Peyer's patch (tissue), 4 donors: ENCODE results near the gene LMTK2. TPM values are rescaled to one million over a fixed set of nuclear protein-coding genes. Genes with fewer than 3 reads are reported as not detected.
"Not testable (repeated sequence)": the region's sequence is repeated elsewhere in the genome, so short reads cannot be mapped to it uniquely, and the experiment has no call there.

Experiments
- DNase-seq, 3 donors: peaks; one replicate each; pipeline ENCODE4 v3.0.0-alpha.2; 2017 to 2019
- H3K27ac ChIP-seq, 4 donors: fragments of 200-600 bp; sonication (generic); one replicate each; pipeline ENCODE4 v1.5.1; 2016 to 2019
- H3K27me3 ChIP-seq, 2 donors: fragments of 200-600 bp; sonication (generic); one replicate each; pipeline ENCODE4 v1.5.1; 2019
- H3K36me3 ChIP-seq, 3 donors: fragments of 200-600 bp; sonication (generic); one replicate each; pipeline ENCODE4 v1.5.1; 2016 to 2019
- H3K4me1 ChIP-seq, 4 donors: fragments of 200-600 bp; sonication (generic); one replicate each; pipeline ENCODE4 v1.5.1; 2016 to 2019
- H3K4me3 ChIP-seq, 4 donors: fragments of 200-600 bp; sonication (generic); 1 replicate in 3 of 4; 2 replicates in 1 of 4; pipeline ENCODE4 v1.5.1; 2016 to 2019; ENCODE audit warnings: mild to moderate bottlenecking in 1 of 4
- H3K9me3 ChIP-seq, 4 donors: fragments of 200-600 bp; sonication (generic); one replicate each; pipeline ENCODE4 v1.5.1; 2016 to 2019; ENCODE audit warnings: mild to moderate bottlenecking in 1 of 4
- POLR2A ChIP-seq, 2 donors: fragments of 450-650 bp; IDR thresholded peaks; one replicate each; pipeline ENCODE4 v1.5.1; 2017; ENCODE audit warnings: antibody characterized with exemption in 2 of 2, mild to moderate bottlenecking in 2 of 2, moderate library complexity in 2 of 2
- total RNA-seq, 4 donors: library from RNA; depleted of rRNA; stranded (reverse); fragments of >200 nt; gene quantifications; one replicate each; pipeline ENCODE4 v1.1.0, GENCODE V29; 2016
- TF ChIP-seq, protein P1 (sequence below), 6 experiments: fragments of 450-650 bp in 4 of 6; fragments of 200-600 bp in 2 of 6; sonication (generic) in 1 of 6; IDR thresholded peaks; one replicate each; pipeline ENCODE4 v1.5.1; 2017 to 2019; ENCODE audit warnings: antibody characterized with exemption in 6 of 6, mild to moderate bottlenecking in 3 of 6, moderate library complexity in 1 of 6

LMTK2 gene
- total RNA-seq, 4 donors from 2014 or later = 23.1 to 54.0 (median 51.4) TPM

DNA sequence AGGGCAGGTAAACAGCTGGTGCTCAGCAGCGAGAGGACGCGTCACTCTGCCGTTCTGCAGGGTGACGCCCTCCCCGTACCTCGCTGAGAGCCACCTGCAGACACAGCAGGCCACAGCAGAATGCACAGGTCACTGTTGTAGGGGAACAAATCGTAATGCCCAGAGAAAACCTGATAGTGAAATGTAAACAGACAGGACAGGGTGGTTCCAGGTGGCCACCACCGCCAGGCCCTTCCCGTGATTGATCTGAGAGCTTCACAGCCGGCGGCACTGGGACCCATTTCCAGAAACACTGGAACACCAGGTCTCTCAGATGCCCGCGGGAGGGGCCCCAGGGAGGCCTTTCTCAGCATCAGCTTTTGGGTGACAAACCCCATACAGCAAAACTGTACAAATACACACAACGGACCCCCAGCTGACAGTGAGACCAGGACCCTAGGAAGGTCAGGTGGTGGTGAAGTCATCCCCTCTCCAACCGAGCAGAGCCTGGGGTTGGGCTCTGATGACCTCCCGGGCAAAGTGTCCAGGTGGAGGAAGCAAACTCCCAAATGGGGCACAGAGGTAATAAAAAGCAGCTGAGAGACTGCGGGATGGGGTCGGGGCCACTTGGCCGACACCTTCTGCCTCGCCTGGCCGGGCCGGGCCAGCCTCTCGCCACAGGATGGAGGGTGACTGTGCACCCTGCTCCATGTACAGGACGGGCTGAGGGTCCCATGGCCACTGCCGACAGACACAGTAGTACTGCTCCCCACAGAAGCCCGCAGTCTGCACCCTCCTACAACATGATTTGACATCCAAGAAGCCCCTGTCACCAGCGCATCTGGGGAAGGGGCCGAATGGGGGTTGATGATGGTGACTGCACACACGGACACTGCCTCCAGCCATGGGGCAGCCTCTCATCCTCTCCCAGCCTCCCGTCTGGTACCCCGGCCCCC lies 109.2 kb downstream of the LMTK2 start:
- H3K4me3 ChIP-seq = no peak overlapping the region
- DNase-seq = peak in 1 of 3 donors; percentile 41
- no peaks in the 10 kb centered on the region for H3K27me3 ChIP-seq
- H3K27ac ChIP-seq = no peak overlapping the region
- TF ChIP-seq, protein P1, sequence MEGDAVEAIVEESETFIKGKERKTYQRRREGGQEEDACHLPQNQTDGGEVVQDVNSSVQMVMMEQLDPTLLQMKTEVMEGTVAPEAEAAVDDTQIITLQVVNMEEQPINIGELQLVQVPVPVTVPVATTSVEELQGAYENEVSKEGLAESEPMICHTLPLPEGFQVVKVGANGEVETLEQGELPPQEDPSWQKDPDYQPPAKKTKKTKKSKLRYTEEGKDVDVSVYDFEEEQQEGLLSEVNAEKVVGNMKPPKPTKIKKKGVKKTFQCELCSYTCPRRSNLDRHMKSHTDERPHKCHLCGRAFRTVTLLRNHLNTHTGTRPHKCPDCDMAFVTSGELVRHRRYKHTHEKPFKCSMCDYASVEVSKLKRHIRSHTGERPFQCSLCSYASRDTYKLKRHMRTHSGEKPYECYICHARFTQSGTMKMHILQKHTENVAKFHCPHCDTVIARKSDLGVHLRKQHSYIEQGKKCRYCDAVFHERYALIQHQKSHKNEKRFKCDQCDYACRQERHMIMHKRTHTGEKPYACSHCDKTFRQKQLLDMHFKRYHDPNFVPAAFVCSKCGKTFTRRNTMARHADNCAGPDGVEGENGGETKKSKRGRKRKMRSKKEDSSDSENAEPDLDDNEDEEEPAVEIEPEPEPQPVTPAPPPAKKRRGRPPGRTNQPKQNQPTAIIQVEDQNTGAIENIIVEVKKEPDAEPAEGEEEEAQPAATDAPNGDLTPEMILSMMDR (IDR thresholded peaks at IDR 0.05) = no peak
- no peak for TF ChIP-seq POLR2A (IDR thresholded peaks at IDR 0.05)
- H3K36me3 ChIP-seq = peaks cover 0 to 21% (median 0%) of the 10 kb centered on the region in 3 donors
- no peaks in the 10 kb centered on the region for H3K9me3 ChIP-seq
- H3K4me1 ChIP-seq = peaks cover 0 to 14% (median 5%) of the 10 kb centered on the region in 4 donors

- Histone ChIP-seq H3K27me3 (no peaks in the 10 kb centered on the region), H3K9me3 (no peaks in the 10 kb centered on the region), H3K4me3 (no peak overlapping the region), H3K4me1 (peaks cover 0 to 8% (median 0%) of the 10 kb centered on the region in 4 donors), H3K27ac (no peak overlapping the region), H3K36me3 (peaks cover 0 to 34% (median 0%) of the 10 kb centered on the region in 3 donors)
- TF ChIP-seq, protein P1 (IDR thresholded peaks at IDR 0.05) = no peak
- no peak for TF ChIP-seq POLR2A (IDR thresholded peaks at IDR 0.05)
- no peak for DNase-seq
Measured at GRCh38 chr7:98216941-98217622, 110.4 kb downstream of the LMTK2 start.

DNA sequence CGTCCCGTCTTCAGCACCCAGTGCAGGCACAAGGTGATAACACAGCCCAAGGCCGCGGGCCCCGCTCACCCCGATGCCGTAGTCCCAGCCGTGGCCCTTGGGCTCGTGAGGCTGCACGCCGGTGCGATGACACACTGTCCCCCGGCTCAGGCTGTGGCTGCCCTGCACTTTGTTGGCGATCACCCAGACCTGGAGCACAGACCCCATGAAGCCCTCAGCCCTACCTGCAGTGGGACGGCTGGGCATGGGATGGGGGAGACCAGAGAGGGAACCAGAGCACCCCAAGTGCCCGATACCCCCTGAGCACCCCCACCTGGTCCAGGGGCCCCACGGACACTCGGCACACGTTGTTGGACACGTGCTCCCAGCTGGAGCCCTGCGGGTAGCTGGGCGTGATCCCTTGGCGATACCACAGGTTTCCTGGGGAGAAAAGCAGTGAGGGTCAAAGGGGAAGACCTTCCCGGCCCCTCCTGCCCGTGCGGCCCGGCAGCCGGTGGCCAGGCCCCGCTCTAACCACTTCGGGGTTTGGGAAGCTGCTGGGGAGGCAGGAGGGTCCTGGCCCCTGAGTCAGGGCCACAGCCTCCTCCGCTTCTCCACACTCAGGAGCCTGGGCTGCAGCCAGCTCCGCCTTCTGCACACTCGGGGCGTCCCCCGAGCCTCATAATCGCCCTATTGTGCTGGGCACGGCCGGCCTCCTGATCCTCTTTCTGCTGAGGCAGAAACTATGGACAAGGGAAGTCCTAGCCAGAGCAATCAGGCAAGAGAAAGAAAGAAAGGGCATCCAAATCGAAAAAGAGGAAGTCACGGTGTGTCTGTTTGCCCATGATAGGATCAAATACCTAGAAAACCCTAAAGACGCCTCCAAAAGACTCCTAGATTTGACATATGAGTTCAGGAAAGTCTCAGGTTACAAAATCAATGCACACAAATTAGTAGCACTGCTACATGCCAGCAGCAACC lies 111.2 kb downstream of the LMTK2 start:
- no peak overlapping the region for H3K4me3 ChIP-seq
- DNase-seq = peak in 1 of 3 donors; percentile 53
- peaks cover 0 to 8% (median 0%) of the 10 kb centered on the region in 4 donors for H3K4me1 ChIP-seq
- H3K27ac ChIP-seq = no peak overlapping the region
- TF ChIP-seq POLR2A (IDR thresholded peaks at IDR 0.05) = no peak
- TF ChIP-seq, protein P1 (IDR thresholded peaks at IDR 0.05) = no peak
- peaks cover 0 to 42% (median 0%) of the 10 kb centered on the region in 3 donors for H3K36me3 ChIP-seq
- no peaks in the 10 kb centered on the region for H3K9me3 ChIP-seq
- H3K27me3 ChIP-seq = no peaks in the 10 kb centered on the region

- H3K36me3 ChIP-seq = peaks cover 0 to 53% (median 0%) of the 10 kb centered on the region in 3 donors
- not testable (repeated sequence) for H3K27ac ChIP-seq
Measured at GRCh38 chr7:98219382-98219781, 112.7 kb downstream of the LMTK2 start.

GRCh38 chr7:98221611-98222532 lies 115.2 kb downstream of the LMTK2 start:
- H3K27ac ChIP-seq = no peak overlapping the region
- H3K9me3 ChIP-seq = no peaks in the 10 kb centered on the region
- peaks cover 0 to 61% (median 0%) of the 10 kb centered on the region in 3 donors for H3K36me3 ChIP-seq
- peaks cover 0 to 8% (median 0%) of the 10 kb centered on the region in 4 donors for H3K4me1 ChIP-seq
- DNase-seq = no peak
- no peaks in the 10 kb centered on the region for H3K27me3 ChIP-seq
- H3K4me3 ChIP-seq = no peak overlapping the region
- TF ChIP-seq, protein P1 (IDR thresholded peaks at IDR 0.05) = no peak
- TF ChIP-seq POLR2A (IDR thresholded peaks at IDR 0.05) = no peak

More at GRCh38 chr7:98219382-98219781, 112.7 kb downstream of the LMTK2 start:
- not testable (repeated sequence) for DNase-seq, H3K4me3 ChIP-seq, H3K9me3 ChIP-seq, H3K27me3 ChIP-seq, H3K4me1 ChIP-seq
